H1 (cell line): ENCODE measurements around the gene RARRES2.
"Not testable (repeated sequence)": the region's sequence is repeated elsewhere in the genome, so short reads cannot be mapped to it uniquely, and the experiment has no call there.

Experiments
- CBX5 ChIP-seq: fragments of 300-800, 300-1000 bp; sonication (generic); IDR thresholded peaks from 2 replicates; pipeline ENCODE4 v1.7.1; 2016; ENCODE audit warnings: antibody characterized with exemption, low read length, low read depth
- RAD21 ChIP-seq, 2 experiments: IDR thresholded peaks in 1 of 2; conservative IDR thresholded peaks in 1 of 2; 2 replicates each; pipeline ENCODE4 v1.6.1; 2011; ENCODE audit warnings: low read depth in 2 of 2, low read length in 2 of 2, improper control_type of control experiment in 1 of 2, inconsistent platforms in 1 of 2, mild to moderate bottlenecking in 1 of 2, moderate library complexity in 1 of 2
- TF ChIP-seq, protein P1 (sequence below), 3 experiments: IDR thresholded peaks; 1 replicate in 2 of 3; 2 replicates in 1 of 3; pipeline versions ENCODE4 v1.5.1 to v1.6.1; 2011; ENCODE audit warnings: low read length in 3 of 3, mild to moderate bottlenecking in 3 of 3, inconsistent platforms in 2 of 3, low read depth in 1 of 3, moderate library complexity in 1 of 3; ENCODE audit not compliant: insufficient read depth in 1 of 3; ENCODE audit errors: control extremely low read depth in 1 of 3
- TF ChIP-seq, protein P2 (sequence below): fragments of 300-600 bp; sonication (generic); IDR thresholded peaks from 2 replicates; pipeline ENCODE4 v1.7.1; 2012; ENCODE audit warnings: low read length, moderate library complexity, mild to moderate bottlenecking, inconsistent platforms; ENCODE audit not compliant: insufficient replicate concordance

GRCh38 chr7:150296802-150297201 is 44.6 kb downstream of the RARRES2 start:
- TF ChIP-seq CBX5; RAD21 (IDR thresholded peaks at IDR 0.05 in 1 of 2, conservative IDR thresholded peaks at IDR 0.05 in 1 of 2; ENCODE audit: low read depth in 2 of 2, low read length in 2 of 2): not testable (repeated sequence)
- TF ChIP-seq, protein P1, sequence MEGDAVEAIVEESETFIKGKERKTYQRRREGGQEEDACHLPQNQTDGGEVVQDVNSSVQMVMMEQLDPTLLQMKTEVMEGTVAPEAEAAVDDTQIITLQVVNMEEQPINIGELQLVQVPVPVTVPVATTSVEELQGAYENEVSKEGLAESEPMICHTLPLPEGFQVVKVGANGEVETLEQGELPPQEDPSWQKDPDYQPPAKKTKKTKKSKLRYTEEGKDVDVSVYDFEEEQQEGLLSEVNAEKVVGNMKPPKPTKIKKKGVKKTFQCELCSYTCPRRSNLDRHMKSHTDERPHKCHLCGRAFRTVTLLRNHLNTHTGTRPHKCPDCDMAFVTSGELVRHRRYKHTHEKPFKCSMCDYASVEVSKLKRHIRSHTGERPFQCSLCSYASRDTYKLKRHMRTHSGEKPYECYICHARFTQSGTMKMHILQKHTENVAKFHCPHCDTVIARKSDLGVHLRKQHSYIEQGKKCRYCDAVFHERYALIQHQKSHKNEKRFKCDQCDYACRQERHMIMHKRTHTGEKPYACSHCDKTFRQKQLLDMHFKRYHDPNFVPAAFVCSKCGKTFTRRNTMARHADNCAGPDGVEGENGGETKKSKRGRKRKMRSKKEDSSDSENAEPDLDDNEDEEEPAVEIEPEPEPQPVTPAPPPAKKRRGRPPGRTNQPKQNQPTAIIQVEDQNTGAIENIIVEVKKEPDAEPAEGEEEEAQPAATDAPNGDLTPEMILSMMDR (IDR thresholded peaks at IDR 0.05; ENCODE audit: control extremely low read depth in 1 of 3, insufficient read depth in 1 of 3, low read depth in 1 of 3, low read length in 3 of 3), result not testable (repeated sequence)
- TF ChIP-seq, protein P2, sequence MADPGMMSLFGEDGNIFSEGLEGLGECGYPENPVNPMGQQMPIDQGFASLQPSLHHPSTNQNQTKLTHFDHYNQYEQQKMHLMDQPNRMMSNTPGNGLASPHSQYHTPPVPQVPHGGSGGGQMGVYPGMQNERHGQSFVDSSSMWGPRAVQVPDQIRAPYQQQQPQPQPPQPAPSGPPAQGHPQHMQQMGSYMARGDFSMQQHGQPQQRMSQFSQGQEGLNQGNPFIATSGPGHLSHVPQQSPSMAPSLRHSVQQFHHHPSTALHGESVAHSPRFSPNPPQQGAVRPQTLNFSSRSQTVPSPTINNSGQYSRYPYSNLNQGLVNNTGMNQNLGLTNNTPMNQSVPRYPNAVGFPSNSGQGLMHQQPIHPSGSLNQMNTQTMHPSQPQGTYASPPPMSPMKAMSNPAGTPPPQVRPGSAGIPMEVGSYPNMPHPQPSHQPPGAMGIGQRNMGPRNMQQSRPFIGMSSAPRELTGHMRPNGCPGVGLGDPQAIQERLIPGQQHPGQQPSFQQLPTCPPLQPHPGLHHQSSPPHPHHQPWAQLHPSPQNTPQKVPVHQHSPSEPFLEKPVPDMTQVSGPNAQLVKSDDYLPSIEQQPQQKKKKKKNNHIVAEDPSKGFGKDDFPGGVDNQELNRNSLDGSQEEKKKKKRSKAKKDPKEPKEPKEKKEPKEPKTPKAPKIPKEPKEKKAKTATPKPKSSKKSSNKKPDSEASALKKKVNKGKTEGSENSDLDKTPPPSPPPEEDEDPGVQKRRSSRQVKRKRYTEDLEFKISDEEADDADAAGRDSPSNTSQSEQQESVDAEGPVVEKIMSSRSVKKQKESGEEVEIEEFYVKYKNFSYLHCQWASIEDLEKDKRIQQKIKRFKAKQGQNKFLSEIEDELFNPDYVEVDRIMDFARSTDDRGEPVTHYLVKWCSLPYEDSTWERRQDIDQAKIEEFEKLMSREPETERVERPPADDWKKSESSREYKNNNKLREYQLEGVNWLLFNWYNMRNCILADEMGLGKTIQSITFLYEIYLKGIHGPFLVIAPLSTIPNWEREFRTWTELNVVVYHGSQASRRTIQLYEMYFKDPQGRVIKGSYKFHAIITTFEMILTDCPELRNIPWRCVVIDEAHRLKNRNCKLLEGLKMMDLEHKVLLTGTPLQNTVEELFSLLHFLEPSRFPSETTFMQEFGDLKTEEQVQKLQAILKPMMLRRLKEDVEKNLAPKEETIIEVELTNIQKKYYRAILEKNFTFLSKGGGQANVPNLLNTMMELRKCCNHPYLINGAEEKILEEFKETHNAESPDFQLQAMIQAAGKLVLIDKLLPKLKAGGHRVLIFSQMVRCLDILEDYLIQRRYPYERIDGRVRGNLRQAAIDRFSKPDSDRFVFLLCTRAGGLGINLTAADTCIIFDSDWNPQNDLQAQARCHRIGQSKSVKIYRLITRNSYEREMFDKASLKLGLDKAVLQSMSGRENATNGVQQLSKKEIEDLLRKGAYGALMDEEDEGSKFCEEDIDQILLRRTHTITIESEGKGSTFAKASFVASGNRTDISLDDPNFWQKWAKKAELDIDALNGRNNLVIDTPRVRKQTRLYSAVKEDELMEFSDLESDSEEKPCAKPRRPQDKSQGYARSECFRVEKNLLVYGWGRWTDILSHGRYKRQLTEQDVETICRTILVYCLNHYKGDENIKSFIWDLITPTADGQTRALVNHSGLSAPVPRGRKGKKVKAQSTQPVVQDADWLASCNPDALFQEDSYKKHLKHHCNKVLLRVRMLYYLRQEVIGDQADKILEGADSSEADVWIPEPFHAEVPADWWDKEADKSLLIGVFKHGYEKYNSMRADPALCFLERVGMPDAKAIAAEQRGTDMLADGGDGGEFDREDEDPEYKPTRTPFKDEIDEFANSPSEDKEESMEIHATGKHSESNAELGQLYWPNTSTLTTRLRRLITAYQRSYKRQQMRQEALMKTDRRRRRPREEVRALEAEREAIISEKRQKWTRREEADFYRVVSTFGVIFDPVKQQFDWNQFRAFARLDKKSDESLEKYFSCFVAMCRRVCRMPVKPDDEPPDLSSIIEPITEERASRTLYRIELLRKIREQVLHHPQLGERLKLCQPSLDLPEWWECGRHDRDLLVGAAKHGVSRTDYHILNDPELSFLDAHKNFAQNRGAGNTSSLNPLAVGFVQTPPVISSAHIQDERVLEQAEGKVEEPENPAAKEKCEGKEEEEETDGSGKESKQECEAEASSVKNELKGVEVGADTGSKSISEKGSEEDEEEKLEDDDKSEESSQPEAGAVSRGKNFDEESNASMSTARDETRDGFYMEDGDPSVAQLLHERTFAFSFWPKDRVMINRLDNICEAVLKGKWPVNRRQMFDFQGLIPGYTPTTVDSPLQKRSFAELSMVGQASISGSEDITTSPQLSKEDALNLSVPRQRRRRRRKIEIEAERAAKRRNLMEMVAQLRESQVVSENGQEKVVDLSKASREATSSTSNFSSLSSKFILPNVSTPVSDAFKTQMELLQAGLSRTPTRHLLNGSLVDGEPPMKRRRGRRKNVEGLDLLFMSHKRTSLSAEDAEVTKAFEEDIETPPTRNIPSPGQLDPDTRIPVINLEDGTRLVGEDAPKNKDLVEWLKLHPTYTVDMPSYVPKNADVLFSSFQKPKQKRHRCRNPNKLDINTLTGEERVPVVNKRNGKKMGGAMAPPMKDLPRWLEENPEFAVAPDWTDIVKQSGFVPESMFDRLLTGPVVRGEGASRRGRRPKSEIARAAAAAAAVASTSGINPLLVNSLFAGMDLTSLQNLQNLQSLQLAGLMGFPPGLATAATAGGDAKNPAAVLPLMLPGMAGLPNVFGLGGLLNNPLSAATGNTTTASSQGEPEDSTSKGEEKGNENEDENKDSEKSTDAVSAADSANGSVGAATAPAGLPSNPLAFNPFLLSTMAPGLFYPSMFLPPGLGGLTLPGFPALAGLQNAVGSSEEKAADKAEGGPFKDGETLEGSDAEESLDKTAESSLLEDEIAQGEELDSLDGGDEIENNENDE, result not testable (repeated sequence)
